Tibial nerve (tissue), 4 donors: ENCODE data around the gene CAMK1D. TPM values are rescaled to one million over a fixed set of nuclear protein-coding genes. Genes with fewer than 3 reads are reported as not detected.

Experiments used
- DNase-seq, 2 donors: peaks; one replicate each; pipeline ENCODE4 v3.0.0-alpha.2; 2019; ENCODE audit warnings: low spot score in 2 of 2
- H3K27ac ChIP-seq, 4 donors: fragments of 200-600 bp; sonication (generic) in 3 of 4; one replicate each; pipeline ENCODE4 v1.5.1; 2017 to 2019; ENCODE audit warnings: mild to moderate bottlenecking in 1 of 4
- H3K27me3 ChIP-seq, 2 donors: fragments of 200-600 bp; sonication (generic) in 1 of 2; one replicate each; pipeline versions ENCODE4 v1.5.1 to v1.6.0; 2017 to 2019
- H3K36me3 ChIP-seq, 3 donors: fragments of 200-600 bp; sonication (generic); one replicate each; pipeline ENCODE4 v1.5.1; 2018 to 2019
- H3K4me1 ChIP-seq, 4 donors: fragments of 200-600 bp; sonication (generic) in 3 of 4; one replicate each; pipeline ENCODE4 v1.5.1; 2017 to 2019
- H3K4me3 ChIP-seq, 4 donors: fragments of 200-600 bp; sonication (generic) in 3 of 4; one replicate each; pipeline ENCODE4 v1.5.1; 2017 to 2019; ENCODE audit warnings: mild to moderate bottlenecking in 1 of 4, moderate library complexity in 1 of 4
- H3K9me3 ChIP-seq, 4 donors: fragments of 200-600 bp; sonication (generic) in 3 of 4; one replicate each; pipeline ENCODE4 v1.5.1; 2017 to 2019
- EP300 ChIP-seq, 2 donors: sonication (generic); formaldehyde crosslinking; IDR thresholded peaks; one replicate each; pipeline ENCODE4 v1.6.1; 2017; ENCODE audit warnings: antibody characterized with exemption in 2 of 2, mild to moderate bottlenecking in 1 of 2
- POLR2A ChIP-seq, 2 donors: fragments of 450-650 bp; IDR thresholded peaks; one replicate each; pipeline ENCODE4 v1.6.1; 2017; ENCODE audit warnings: antibody characterized with exemption in 2 of 2, mild to moderate bottlenecking in 2 of 2, moderate library complexity in 2 of 2
- WGBS, 2 donors: methylation state at CpG; one replicate each; pipeline ENCODE4 v1.1.5; 2018; 5-methylcytosine and 5-hydroxymethylcytosine counted together
- total RNA-seq, 4 donors: library from RNA; depleted of rRNA; stranded (reverse); fragments of >200 nt; gene quantifications; one replicate each; pipeline ENCODE4 v1.1.0, GENCODE V29; 2016
- TF ChIP-seq, protein P1 (sequence below), 5 experiments: fragments of 200-600 bp in 3 of 5; fragments of 450-650 bp in 2 of 5; sonication (generic) in 3 of 5; IDR thresholded peaks; one replicate each; pipeline ENCODE4 v1.5.1; 2016 to 2019; ENCODE audit warnings: antibody characterized with exemption in 5 of 5, mild to moderate bottlenecking in 3 of 5, moderate library complexity in 2 of 5

The CAMK1D gene
- total RNA-seq, 4 donors from 2014 or later, result 6.9 to 20.5 (median 17.2) TPM

DNA sequence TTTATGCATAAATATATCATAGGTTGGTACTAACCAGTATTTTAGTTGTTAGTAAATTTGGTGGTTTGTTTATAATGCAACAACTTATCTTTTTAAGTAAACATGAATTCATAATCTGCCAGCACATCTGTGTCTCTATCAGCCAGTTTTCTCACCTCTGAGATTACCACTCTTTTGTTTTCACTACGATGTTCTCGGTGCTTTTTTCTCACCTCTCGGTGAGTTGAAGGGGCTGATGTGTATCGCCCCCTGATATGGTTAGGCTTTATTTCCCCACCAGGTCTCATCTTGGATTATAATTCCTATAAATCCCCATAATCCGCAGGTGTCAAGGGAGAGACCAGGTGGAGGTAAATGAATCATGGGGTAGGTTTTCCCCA, 114.1 kb downstream of the CAMK1D start:
- Histone ChIP-seq H3K4me1 (peaks cover 0 to 10% (median 0%) of the 10 kb centered on the region in 4 donors), H3K4me3 (no peak overlapping the region), H3K36me3 (no peaks in the 10 kb centered on the region), H3K27ac (no peak overlapping the region), H3K27me3 (no peaks in the 10 kb centered on the region), H3K9me3 (no peaks in the 10 kb centered on the region)
- WGBS, 2 donors, result 91 to 99% methylated on average over 5 of the region's 5 CpGs
- DNase-seq, result no peak
- TF ChIP-seq POLR2A (IDR thresholded peaks at IDR 0.05) (no peak), EP300 (IDR thresholded peaks at IDR 0.05) (no peak)
- TF ChIP-seq, protein P1, sequence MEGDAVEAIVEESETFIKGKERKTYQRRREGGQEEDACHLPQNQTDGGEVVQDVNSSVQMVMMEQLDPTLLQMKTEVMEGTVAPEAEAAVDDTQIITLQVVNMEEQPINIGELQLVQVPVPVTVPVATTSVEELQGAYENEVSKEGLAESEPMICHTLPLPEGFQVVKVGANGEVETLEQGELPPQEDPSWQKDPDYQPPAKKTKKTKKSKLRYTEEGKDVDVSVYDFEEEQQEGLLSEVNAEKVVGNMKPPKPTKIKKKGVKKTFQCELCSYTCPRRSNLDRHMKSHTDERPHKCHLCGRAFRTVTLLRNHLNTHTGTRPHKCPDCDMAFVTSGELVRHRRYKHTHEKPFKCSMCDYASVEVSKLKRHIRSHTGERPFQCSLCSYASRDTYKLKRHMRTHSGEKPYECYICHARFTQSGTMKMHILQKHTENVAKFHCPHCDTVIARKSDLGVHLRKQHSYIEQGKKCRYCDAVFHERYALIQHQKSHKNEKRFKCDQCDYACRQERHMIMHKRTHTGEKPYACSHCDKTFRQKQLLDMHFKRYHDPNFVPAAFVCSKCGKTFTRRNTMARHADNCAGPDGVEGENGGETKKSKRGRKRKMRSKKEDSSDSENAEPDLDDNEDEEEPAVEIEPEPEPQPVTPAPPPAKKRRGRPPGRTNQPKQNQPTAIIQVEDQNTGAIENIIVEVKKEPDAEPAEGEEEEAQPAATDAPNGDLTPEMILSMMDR (IDR thresholded peaks at IDR 0.05), result no peak

DNA sequence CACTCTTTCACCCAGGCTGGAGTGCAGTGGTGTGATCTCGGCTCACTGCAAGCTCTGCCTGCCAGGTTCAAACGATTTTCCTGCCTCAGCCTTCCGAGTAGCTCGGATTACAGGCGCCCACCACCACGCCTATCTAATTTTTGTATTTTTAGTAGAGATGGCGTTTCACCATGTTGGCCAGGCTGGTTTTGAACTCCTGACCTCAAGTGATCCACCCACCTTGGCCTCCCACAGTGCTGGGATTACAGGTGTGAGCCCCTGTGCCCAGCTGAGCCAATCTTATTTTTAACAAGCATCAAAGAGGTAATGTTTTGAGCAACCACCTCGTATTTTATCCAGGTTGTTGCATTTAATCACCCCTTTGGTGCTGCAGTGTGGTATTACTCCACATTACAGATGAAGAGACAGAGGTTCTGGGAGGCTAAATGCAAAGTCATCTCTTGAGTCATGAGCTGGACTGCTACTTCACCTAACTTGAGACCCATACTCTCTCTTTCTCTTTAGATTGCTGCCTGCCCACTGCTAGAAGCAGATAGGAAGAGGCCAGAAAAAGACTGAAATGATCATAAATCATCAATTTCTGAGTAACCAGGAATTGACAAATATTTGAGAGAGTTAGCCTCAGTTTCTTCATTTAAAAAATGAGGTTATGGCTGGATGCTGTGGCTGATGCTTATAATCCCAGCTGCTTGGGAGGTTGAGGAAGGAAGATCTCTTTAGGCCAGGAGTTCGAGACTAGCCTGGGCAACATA, 116.2 kb downstream of the CAMK1D start:
- no peak for DNase-seq
- no peaks in the 10 kb centered on the region for H3K27me3 ChIP-seq
- H3K4me1 ChIP-seq, result no peaks in the 10 kb centered on the region
- no peaks in the 10 kb centered on the region for H3K36me3 ChIP-seq
- WGBS, 2 donors, result 83 to 88% methylated on average over 9 of the region's 9 CpGs
- H3K4me3 ChIP-seq, result no peak overlapping the region
- H3K9me3 ChIP-seq, result no peaks in the 10 kb centered on the region
- no peak for TF ChIP-seq POLR2A (IDR thresholded peaks at IDR 0.05)
- TF ChIP-seq, protein P1 (IDR thresholded peaks at IDR 0.05), result no peak
- no peak for TF ChIP-seq EP300 (IDR thresholded peaks at IDR 0.05)
- H3K27ac ChIP-seq, result no peak overlapping the region

DNA sequence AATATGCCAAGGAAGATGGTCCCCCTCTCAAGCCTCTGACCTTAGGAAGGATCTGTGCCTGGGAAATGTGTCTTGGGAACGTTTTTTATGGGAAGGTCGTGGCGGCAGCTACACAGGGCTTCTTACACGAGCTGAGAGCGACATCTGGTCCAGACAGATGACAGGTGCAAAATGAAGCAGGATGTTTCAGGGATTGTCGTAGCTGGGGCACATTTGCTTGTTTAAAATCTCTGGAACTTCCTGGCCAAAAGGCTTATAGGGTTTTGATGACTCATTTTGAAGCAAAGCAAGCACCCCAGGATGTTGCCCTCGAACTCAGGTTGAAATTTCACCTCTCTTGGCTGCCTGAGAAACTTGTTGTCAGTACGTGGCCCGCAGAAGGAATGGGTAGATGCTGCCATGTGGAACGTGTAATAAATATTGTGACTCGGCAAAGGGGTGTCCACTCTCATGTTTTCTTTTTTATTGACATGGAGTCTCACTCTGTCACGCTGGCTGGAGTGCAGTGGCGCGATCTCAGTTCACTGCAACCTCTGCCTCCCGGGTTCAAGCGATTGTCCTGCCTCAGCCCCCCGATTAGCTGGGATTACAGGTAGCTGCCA, 117.5 kb downstream of the CAMK1D start:
- TF ChIP-seq POLR2A (IDR thresholded peaks at IDR 0.05) (no peak), EP300 (IDR thresholded peaks at IDR 0.05) (no peak)
- TF ChIP-seq, protein P1 (IDR thresholded peaks at IDR 0.05), result no peak
- no peaks in the 10 kb centered on the region for H3K27me3 ChIP-seq
- no peaks in the 10 kb centered on the region for H3K9me3 ChIP-seq
- H3K36me3 ChIP-seq, result no peaks in the 10 kb centered on the region
- no peaks in the 10 kb centered on the region for H3K4me1 ChIP-seq
- H3K27ac ChIP-seq, result no peak overlapping the region
- DNase-seq, result no peak
- no peak overlapping the region for H3K4me3 ChIP-seq
- 75 to 84% methylated on average over 17 of the region's 17 CpGs for WGBS, 2 donors

DNA sequence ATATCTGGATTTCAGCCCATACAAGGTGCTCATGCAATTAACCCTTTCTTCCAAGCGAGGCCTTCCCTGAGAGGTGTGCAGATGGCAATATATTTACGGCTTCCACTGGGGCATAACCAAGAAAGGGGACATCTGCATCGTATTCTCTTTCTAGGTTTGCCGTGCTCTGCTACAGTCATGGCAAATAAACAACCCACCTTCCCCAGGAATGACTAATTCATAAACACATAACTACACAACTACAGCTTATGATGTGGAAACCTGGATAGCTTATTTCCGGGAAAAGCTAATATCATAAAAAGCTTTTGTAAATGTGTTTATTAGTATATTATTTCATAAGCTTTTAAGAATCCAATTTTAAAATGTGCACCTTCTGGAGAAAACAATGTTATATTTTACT, 120.0 kb downstream of the CAMK1D start:
- DNase-seq, result no peak
- Histone ChIP-seq H3K9me3 (no peaks in the 10 kb centered on the region), H3K27me3 (no peaks in the 10 kb centered on the region), H3K36me3 (no peaks in the 10 kb centered on the region), H3K4me1 (peaks cover 0 to 5% (median 0%) of the 10 kb centered on the region in 4 donors), H3K4me3 (no peak overlapping the region), H3K27ac (no peak overlapping the region)
- 89 to 90% methylated on average over 5 of the region's 5 CpGs for WGBS, 2 donors
- TF ChIP-seq, protein P1 (IDR thresholded peaks at IDR 0.05), result no peak
- no peak for TF ChIP-seq EP300 (IDR thresholded peaks at IDR 0.05)
- TF ChIP-seq POLR2A (IDR thresholded peaks at IDR 0.05), result no peak

DNA sequence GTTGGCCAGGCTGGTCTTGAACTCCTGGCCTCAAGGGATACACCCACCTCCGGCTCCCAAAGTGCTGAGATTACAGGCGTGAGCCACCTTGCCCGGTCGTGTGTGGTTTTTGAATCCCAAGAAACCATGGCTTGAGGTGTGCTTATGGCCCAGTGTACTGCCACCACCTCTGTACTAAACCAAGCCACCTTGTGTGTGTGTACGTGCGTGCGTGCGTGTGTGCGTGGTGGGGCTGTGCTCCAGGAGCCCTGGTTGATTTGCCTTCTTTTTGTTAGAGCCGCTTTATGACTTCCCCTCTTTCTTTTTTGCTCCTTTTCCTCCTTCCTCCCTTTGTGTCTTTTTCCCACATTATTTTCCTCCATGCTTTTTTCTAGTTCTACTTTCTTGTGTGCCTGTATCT, 121.4 kb downstream of the CAMK1D start:
- Histone ChIP-seq H3K27me3 (no peaks in the 10 kb centered on the region), H3K36me3 (no peaks in the 10 kb centered on the region), H3K4me3 (no peak overlapping the region), H3K4me1 (peaks cover 0 to 5% (median 0%) of the 10 kb centered on the region in 4 donors), H3K9me3 (no peaks in the 10 kb centered on the region), H3K27ac (no peak overlapping the region)
- DNase-seq, result no peak
- WGBS, 2 donors, result 90 to 95% methylated on average over 10 of the region's 10 CpGs
- no peak for TF ChIP-seq POLR2A (IDR thresholded peaks at IDR 0.05)
- TF ChIP-seq, protein P1 (IDR thresholded peaks at IDR 0.05), result no peak
- no peak for TF ChIP-seq EP300 (IDR thresholded peaks at IDR 0.05)
